Measurements from ENCODE around the gene EMC6. TPM values are rescaled to one million over a fixed set of nuclear protein-coding genes. Genes with fewer than 3 reads are reported as not detected.

The EMC6 gene
- total RNA-seq, 3 donors from 2014 or later (not counting 1 experiment from before 2014, with no cell fraction given) = 29.3 to 34.7 (median 32.1) TPM

DNA sequence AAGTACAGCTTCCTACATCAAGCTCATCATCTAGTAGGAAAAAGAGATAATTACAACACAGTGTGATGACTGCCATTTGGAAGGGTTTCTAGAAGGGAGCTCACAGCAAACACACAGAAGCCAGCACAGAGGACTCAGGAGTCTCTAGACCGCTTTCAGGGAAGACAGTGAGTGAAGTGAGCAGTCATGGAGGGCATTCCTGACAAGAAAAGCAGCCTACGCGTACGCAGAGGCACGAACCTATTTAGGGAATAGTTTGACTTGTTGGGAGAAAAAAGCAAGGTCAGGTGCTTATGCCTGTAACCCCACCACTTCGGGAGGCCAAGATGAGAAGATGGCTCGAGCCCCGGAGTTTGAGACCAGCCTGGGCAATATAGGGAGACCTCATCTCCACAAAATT lies 46.7 kb downstream of the EMC6 start:
- H3K27ac ChIP-seq (ENCODE audit: low read length) = no peak overlapping the region
- H3K9me3 Mint-ChIP-seq = no peaks in the 10 kb centered on the region
- no peak for ATAC-seq
- H3K4me1 Mint-ChIP-seq = peaks cover 31 to 32% of the 10 kb centered on the region in 2 donors
- no peak overlapping the region for H3K4me3 Mint-ChIP-seq
- intact Hi-C loops (cut with micrococcal nuclease) = no loop called here
- 98% methylated on average over 6 of the region's 8 CpGs for WGBS (ENCODE audit: insufficient coverage)
- peaks cover 30% of the 10 kb centered on the region for H3K36me3 Mint-ChIP-seq
- H3K27ac Mint-ChIP-seq = no peak overlapping the region
- peaks cover 48% of the 10 kb centered on the region for H3K36me3 ChIP-seq (ENCODE audit: control insufficient read depth, insufficient read depth, low read length)
- H3K4me3 ChIP-seq (ENCODE audit: low read length) = no peak overlapping the region
- no peaks in the 10 kb centered on the region for H3K27me3 Mint-ChIP-seq (ENCODE audit: low read depth in 2 of 2)
- TF ChIP-seq, protein P1, sequence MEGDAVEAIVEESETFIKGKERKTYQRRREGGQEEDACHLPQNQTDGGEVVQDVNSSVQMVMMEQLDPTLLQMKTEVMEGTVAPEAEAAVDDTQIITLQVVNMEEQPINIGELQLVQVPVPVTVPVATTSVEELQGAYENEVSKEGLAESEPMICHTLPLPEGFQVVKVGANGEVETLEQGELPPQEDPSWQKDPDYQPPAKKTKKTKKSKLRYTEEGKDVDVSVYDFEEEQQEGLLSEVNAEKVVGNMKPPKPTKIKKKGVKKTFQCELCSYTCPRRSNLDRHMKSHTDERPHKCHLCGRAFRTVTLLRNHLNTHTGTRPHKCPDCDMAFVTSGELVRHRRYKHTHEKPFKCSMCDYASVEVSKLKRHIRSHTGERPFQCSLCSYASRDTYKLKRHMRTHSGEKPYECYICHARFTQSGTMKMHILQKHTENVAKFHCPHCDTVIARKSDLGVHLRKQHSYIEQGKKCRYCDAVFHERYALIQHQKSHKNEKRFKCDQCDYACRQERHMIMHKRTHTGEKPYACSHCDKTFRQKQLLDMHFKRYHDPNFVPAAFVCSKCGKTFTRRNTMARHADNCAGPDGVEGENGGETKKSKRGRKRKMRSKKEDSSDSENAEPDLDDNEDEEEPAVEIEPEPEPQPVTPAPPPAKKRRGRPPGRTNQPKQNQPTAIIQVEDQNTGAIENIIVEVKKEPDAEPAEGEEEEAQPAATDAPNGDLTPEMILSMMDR (IDR thresholded peaks at IDR 0.05) = no peak
- H3K27me3 ChIP-seq (ENCODE audit: control insufficient read depth, insufficient read depth, low read length) = no peaks in the 10 kb centered on the region
- DNase-seq = no peak
- peaks cover 33% of the 10 kb centered on the region for H3K4me1 ChIP-seq (ENCODE audit: control insufficient read depth, insufficient read depth, low read length)
- H3K9me3 ChIP-seq (ENCODE audit: control insufficient read depth, insufficient read depth, low read length) = no peaks in the 10 kb centered on the region

GRCh38 chr17:3718201-3718600 lies 49.6 kb downstream of the EMC6 start:
- no peak overlapping the region for H3K4me3 ChIP-seq (ENCODE audit: low read length)

DNA sequence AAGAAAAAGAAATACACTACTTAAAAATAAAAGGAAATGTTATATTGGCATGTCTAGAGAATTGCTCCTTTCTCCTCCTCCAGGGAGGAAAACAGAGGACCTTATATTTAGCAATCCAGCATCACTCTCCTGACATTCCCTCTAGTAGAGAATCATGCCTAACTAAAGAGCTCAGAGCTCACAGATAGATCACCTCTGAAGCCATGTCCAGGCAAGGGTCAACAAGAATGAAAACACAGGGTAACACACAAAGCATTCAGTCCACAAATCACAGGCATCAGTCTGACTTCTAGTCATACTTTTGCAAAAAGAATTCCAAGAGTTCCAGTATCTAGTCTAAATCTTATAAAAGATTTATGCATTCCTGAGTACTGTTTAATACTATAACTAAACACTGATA lies 50.7 kb downstream of the EMC6 start:
- no peaks in the 10 kb centered on the region for H3K9me3 Mint-ChIP-seq
- intact Hi-C loops (cut with micrococcal nuclease) = no loop called here
- H3K4me3 ChIP-seq (ENCODE audit: low read length) = no peak overlapping the region

More at GRCh38 chr17:3718201-3718600, 49.6 kb downstream of the EMC6 start:
- TF ChIP-seq, protein P1 (IDR thresholded peaks at IDR 0.05) = no peak
- no peaks in the 10 kb centered on the region for H3K27me3 Mint-ChIP-seq (ENCODE audit: low read depth in 2 of 2)
- H3K4me1 ChIP-seq (ENCODE audit: control insufficient read depth, insufficient read depth, low read length) = peaks cover 20% of the 10 kb centered on the region
- H3K27ac Mint-ChIP-seq = no peak overlapping the region
- peaks cover 49% of the 10 kb centered on the region for H3K36me3 ChIP-seq (ENCODE audit: control insufficient read depth, insufficient read depth, low read length)
- no peaks in the 10 kb centered on the region for H3K9me3 ChIP-seq (ENCODE audit: control insufficient read depth, insufficient read depth, low read length)
- no peak overlapping the region for H3K4me3 Mint-ChIP-seq
- ATAC-seq (no peak), DNase-seq (no peak)
- peaks cover 17 to 31% of the 10 kb centered on the region in 2 donors for H3K4me1 Mint-ChIP-seq
- H3K27me3 ChIP-seq (ENCODE audit: control insufficient read depth, insufficient read depth, low read length) = no peaks in the 10 kb centered on the region
- peaks cover 30% of the 10 kb centered on the region for H3K36me3 Mint-ChIP-seq
- H3K9me3 Mint-ChIP-seq = no peaks in the 10 kb centered on the region
- WGBS (ENCODE audit: insufficient coverage) = 95% methylated on average over 4 of the region's 4 CpGs
- intact Hi-C loops (cut with micrococcal nuclease) = no loop called here
- H3K27ac ChIP-seq (ENCODE audit: low read length) = no peak overlapping the region

More for the DNA sequence above, 50.7 kb downstream of the EMC6 start:
- Mint-ChIP-seq H3K4me1 (peaks cover 17 to 32% of the 10 kb centered on the region in 2 donors), H3K4me3 (no peak overlapping the region), H3K27me3 (ENCODE audit: low read depth in 2 of 2) (no peaks in the 10 kb centered on the region), H3K27ac (no peak overlapping the region), H3K36me3 (peaks cover 30% of the 10 kb centered on the region)
- Histone ChIP-seq H3K36me3 (ENCODE audit: control insufficient read depth, insufficient read depth, low read length) (peaks cover 49% of the 10 kb centered on the region), H3K4me1 (ENCODE audit: control insufficient read depth, insufficient read depth, low read length) (peaks cover 18% of the 10 kb centered on the region), H3K9me3 (ENCODE audit: control insufficient read depth, insufficient read depth, low read length) (no peaks in the 10 kb centered on the region), H3K27me3 (ENCODE audit: control insufficient read depth, insufficient read depth, low read length) (no peaks in the 10 kb centered on the region), H3K27ac (ENCODE audit: low read length) (no peak overlapping the region)
- TF ChIP-seq, protein P1 (IDR thresholded peaks at IDR 0.05) = no peak
- ATAC-seq (no peak), DNase-seq (no peak)

Other genes with a start within 250 kb of the EMC6 start
- not detected for gene OR1E2, start 235.0 kb upstream of the EMC6 start, total RNA-seq
- 1 to 10 TPM in 1 of 3 donors, not detected in 2; 1.3 TPM for gene SPATA22, start 197.0 kb upstream of the EMC6 start, total RNA-seq
- gene ASPA, start 192.8 kb upstream of the EMC6 start, total RNA-seq = not detected
- gene TRPV3, start 111.0 kb upstream of the EMC6 start, total RNA-seq = 10 to 100 TPM in 1 of 3 donors, 1 to 10 TPM in 2; 5.6 to 10.3 (median 7.6) TPM
- 1 to 10 TPM; 3.2 to 4.5 (median 4.2) TPM for gene TRPV1, start 59.4 kb upstream of the EMC6 start, total RNA-seq
- gene SHPK, start 32.6 kb upstream of the EMC6 start, total RNA-seq = 1 to 10 TPM; 5.8 to 9.3 (median 8.9) TPM
- 10 to 100 TPM in 1 of 3 donors, 1 to 10 TPM in 2; 7.6 to 24.2 (median 9.6) TPM for gene CTNS, start 32.1 kb upstream of the EMC6 start, total RNA-seq
- gene TAX1BP3, start 234 bp upstream of the EMC6 start, total RNA-seq = 10 to 100 TPM; 15.1 to 17.0 (median 16.3) TPM
- gene P2RX5, start 27.3 kb downstream of the EMC6 start, total RNA-seq = 10 to 100 TPM in 1 of 3 donors, 1 to 10 TPM in 2; 7.8 to 15.4 (median 9.2) TPM
- under 1 TPM; 0.33 to 0.79 (median 0.70) TPM for gene HASPIN, start 55.1 kb downstream of the EMC6 start, total RNA-seq
- gene ITGAE, start 132.4 kb downstream of the EMC6 start, total RNA-seq = 10 to 100 TPM; 12.8 to 13.8 (median 13.8) TPM
- gene NCBP3, start 177.4 kb downstream of the EMC6 start, total RNA-seq = 10 to 100 TPM; 55.9 to 60.7 (median 58.1) TPM
- gene CAMKK1, start 224.2 kb downstream of the EMC6 start, total RNA-seq = 1 to 10 TPM; 3.2 to 4.3 (median 3.9) TPM
- 10 to 100 TPM in 2 of 3 donors, 1 to 10 TPM in 1; 2.3 to 15.3 (median 13.4) TPM for gene P2RX1, start 247.7 kb downstream of the EMC6 start, total RNA-seq

Measured in natural killer cell (primary cell).